ENCODE results near the gene PKNOX2.

PKNOX2 gene

DNA sequence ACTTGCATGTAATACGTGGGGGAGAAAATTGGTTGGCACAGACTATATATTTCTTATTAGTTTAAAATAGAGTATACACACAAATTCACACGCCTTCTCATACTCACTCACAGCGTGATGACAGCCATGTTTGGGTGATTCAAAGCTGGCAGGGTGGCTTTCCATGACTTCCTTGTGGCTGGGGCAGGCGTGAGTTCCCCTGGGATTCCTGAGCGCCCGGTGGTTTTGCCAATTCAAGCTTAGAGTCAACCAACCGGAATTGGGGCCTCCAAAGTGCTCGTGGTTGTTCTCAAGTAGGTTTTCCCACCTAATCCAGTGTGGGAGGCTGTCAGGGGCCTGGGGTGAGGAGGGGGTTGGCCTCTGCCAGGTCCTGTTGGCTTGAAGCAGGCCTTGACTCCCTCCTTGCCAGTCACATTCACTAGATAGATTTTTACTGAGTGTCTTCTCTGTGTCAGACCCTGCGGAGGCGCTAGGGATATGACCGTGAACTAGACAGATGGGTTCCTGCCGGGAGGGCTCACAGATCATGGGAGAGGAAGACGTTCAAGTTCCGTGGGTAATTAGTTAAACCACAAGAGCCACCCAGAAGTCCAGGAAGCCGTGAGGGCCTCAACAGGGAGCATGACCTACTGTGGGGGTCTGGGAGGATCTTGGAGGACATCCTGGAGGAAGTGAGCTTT, 11.5 kb downstream of the PKNOX2 start:
- no peak for DNase-seq (ENCODE audit: low read depth, low spot score)
- H3K4me3 ChIP-seq (ENCODE audit: low read depth, low read length): no peak overlapping the region
- TF ChIP-seq, protein P1, sequence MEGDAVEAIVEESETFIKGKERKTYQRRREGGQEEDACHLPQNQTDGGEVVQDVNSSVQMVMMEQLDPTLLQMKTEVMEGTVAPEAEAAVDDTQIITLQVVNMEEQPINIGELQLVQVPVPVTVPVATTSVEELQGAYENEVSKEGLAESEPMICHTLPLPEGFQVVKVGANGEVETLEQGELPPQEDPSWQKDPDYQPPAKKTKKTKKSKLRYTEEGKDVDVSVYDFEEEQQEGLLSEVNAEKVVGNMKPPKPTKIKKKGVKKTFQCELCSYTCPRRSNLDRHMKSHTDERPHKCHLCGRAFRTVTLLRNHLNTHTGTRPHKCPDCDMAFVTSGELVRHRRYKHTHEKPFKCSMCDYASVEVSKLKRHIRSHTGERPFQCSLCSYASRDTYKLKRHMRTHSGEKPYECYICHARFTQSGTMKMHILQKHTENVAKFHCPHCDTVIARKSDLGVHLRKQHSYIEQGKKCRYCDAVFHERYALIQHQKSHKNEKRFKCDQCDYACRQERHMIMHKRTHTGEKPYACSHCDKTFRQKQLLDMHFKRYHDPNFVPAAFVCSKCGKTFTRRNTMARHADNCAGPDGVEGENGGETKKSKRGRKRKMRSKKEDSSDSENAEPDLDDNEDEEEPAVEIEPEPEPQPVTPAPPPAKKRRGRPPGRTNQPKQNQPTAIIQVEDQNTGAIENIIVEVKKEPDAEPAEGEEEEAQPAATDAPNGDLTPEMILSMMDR (IDR thresholded peaks at IDR 0.05; ENCODE audit: insufficient read depth, low read length, missing control alignments): no peak
- ChIA-PET POLR2A (no interaction called here), CTCF (interaction anchor here (1.3 kb wide), 1 partner anchor 168 kb away, joined by 3 read pairs; no protein-coding TSS in a partner anchor)

DNA sequence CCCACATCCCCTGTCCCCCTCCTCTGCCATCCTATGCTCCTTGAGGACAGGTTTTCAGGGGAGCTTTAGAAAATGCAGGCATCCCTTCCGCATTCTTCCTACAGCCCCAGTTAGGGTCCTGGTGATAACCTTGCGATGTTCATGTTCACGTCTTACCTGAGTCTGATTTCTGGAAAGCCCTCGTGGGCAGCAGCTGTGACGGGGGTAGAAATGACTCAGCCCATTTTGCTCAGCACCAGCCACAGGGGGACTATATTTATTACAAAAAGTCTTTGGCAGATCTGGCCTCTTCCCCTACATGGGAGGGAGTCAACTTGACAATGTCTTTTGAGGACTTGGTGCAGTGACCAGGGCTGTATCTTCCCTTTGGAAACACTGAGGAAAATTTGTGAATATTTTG, 12.3 kb downstream of the PKNOX2 start:
- TF ChIP-seq, protein P1 (IDR thresholded peaks at IDR 0.05; ENCODE audit: insufficient read depth, low read length, missing control alignments): no peak
- POLR2A ChIA-PET: no interaction called here
- DNase-seq (ENCODE audit: low read depth, low spot score): no peak
- no peak overlapping the region for H3K4me3 ChIP-seq (ENCODE audit: low read depth, low read length)
- CTCF ChIA-PET: no interaction called here

DNA sequence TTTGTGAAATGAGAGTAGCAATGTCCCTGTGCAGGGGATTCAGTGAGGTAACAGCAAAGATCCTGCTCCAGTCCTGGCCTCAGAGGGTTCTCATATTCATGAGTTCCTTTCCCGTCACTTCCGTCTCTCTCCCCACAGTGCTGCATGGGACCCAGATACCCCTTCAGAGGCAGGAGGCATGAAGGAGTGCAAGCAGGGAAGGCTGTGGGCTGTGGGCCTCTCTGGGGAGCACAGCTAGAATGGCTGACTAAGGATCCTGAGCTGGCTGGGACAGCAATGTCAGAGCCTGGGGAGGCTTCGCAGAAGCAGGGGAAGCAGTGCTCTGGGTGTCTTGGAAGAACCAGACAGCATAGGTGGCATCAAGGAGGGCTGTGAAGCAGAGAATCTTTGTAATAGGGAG, 13.0 kb downstream of the PKNOX2 start:
- CTCF ChIA-PET: no interaction called here
- POLR2A ChIA-PET: no interaction called here
- TF ChIP-seq, protein P1 (IDR thresholded peaks at IDR 0.05; ENCODE audit: insufficient read depth, low read length, missing control alignments): no peak
- H3K4me3 ChIP-seq (ENCODE audit: low read depth, low read length): no peak overlapping the region
- DNase-seq (ENCODE audit: low read depth, low spot score): no peak

DNA sequence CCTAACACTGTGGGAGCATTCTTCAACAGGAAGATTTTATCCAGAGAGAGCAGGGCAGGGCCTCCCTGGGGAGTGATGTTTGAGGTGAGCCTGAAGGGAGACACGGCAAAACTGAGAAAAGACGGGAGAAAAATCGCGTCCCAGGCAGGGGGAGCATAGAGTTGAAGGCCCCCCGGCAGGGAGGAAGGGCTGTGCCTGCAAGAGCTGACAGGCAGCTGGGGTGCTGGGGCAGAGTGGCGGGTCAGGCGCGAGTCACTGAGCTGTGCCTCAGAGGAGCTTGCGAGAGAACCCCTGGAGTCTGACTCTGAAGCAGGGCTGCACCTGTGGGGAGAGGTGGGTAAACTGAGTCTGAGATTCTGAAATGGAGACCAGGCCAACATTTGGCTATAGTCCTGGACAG, 14.8 kb downstream of the PKNOX2 start:
- no peak overlapping the region for H3K4me3 ChIP-seq (ENCODE audit: low read depth, low read length)
- ChIA-PET POLR2A (no interaction called here), CTCF (interaction anchor here (1.2 kb wide), 1 partner anchor 38 kb away, joined by 3 read pairs; no protein-coding TSS in a partner anchor)
- TF ChIP-seq, protein P1 (IDR thresholded peaks at IDR 0.05; ENCODE audit: insufficient read depth, low read length, missing control alignments): no peak
- DNase-seq (ENCODE audit: low read depth, low spot score): no peak

DNA sequence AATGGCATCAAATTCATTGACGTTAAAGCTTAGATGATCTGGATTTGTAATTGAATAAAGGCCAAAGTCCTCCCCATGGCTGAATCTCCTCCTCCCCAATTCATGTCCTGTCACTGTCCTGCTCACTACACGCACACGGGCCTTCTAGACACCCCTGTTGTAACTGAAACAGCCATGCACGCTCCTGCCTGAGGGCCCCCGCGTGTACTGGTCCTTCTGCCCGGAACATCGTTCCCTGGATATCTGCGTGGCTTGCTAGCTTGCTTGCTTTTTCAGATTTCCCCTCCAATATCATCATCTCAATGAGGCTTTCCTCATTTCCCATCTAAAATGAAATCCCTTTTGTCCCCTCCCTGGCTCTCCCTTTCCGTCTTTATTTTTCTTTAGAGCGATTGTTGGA, 15.3 kb downstream of the PKNOX2 start:
- TF ChIP-seq, protein P1 (IDR thresholded peaks at IDR 0.05; ENCODE audit: insufficient read depth, low read length, missing control alignments): no peak
- CTCF ChIA-PET: interaction anchor here (1.2 kb wide), 1 partner anchor 39 kb away, joined by 3 read pairs; no protein-coding TSS in a partner anchor
- H3K4me3 ChIP-seq (ENCODE audit: low read depth, low read length): no peak overlapping the region
- POLR2A ChIA-PET: no interaction called here
- no peak for DNase-seq (ENCODE audit: low read depth, low spot score)

DNA sequence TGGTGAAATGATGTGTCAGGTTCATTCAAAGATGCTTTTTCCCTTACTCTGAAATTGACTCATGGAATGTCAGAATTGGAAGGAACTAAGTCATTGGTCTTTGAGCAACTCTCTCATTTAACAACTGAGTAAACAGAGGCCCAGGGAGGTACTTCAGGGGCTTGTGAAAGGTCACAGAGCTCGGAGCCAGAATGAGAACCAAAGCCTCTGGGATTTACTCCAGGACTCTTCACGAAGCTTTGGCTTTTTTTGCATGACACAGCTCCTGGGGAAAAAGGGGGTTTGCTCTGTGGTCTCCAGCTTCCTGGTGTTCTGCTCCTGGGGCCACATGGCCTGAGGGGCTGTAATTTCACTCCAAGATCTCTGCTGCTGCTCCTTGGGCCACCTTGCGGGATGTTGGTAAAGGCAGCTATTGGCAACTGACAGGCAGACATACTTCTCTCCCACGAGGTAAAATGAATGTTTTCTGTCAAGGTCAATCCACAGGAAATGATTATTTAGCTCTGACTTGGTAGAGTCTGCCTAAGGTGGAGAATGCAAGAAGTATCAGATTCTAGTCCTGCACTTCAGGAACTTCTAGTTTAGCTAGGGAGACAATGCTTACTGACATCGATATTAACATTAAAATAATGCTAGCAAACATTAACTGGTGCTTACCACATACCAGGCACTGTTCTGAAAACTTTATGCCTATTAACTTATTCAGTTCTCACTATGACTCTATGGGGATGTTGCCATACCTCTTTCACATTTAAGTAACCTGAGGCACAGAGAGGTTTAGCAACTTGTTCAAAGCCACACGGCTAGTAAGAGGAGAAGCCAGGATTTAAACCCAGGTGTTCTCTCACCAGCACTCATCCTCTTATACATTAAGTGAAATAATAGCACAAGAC, 16.1 kb downstream of the PKNOX2 start:
- no peak for DNase-seq (ENCODE audit: low read depth, low spot score)
- TF ChIP-seq, protein P1 (IDR thresholded peaks at IDR 0.05; ENCODE audit: insufficient read depth, low read length, missing control alignments): no peak
- ChIA-PET POLR2A (no interaction called here), CTCF (interaction anchor here (1.2 kb wide), 1 partner anchor 40 kb away, joined by 3 read pairs; no protein-coding TSS in a partner anchor)
- H3K4me3 ChIP-seq (ENCODE audit: low read depth, low read length): no peak overlapping the region
